Measurements from ENCODE around the gene WDR26. TPM values are rescaled to one million over a fixed set of nuclear protein-coding genes. Genes with fewer than 3 reads are reported as not detected.
A peak's percentile ranks its signal among the peaks of the same experiment; 100 is the strongest.

Gene WDR26
- total and polyA plus RNA-seq, 9 of the 15 experiments (the other 6 are each of a cell fraction or from before 2014, with no cell fraction given): 11.5 to 66.0 (median 39.8) TPM

GRCh38 chr1:224434691-224435317 lies at the start of gene WDR26 (continued):
- TF ChIP-seq, protein P1, sequence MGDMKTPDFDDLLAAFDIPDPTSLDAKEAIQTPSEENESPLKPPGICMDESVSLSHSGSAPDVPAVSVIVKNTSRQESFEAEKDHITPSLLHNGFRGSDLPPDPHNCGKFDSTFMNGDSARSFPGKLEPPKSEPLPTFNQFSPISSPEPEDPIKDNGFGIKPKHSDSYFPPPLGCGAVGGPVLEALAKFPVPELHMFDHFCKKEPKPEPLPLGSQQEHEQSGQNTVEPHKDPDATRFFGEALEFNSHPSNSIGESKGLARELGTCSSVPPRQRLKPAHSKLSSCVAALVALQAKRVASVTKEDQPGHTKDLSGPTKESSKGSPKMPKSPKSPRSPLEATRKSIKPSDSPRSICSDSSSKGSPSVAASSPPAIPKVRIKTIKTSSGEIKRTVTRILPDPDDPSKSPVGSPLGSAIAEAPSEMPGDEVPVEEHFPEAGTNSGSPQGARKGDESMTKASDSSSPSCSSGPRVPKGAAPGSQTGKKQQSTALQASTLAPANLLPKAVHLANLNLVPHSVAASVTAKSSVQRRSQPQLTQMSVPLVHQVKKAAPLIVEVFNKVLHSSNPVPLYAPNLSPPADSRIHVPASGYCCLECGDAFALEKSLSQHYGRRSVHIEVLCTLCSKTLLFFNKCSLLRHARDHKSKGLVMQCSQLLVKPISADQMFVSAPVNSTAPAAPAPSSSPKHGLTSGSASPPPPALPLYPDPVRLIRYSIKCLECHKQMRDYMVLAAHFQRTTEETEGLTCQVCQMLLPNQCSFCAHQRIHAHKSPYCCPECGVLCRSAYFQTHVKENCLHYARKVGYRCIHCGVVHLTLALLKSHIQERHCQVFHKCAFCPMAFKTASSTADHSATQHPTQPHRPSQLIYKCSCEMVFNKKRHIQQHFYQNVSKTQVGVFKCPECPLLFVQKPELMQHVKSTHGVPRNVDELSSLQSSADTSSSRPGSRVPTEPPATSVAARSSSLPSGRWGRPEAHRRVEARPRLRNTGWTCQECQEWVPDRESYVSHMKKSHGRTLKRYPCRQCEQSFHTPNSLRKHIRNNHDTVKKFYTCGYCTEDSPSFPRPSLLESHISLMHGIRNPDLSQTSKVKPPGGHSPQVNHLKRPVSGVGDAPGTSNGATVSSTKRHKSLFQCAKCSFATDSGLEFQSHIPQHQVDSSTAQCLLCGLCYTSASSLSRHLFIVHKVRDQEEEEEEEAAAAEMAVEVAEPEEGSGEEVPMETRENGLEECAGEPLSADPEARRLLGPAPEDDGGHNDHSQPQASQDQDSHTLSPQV (IDR thresholded peaks at IDR 0.05): peak; percentile 85
- TF ChIP-seq PPARD (CRISPR knock-in tag; IDR thresholded peaks at IDR 0.05): no peak
- no peak for TF ChIP-seq ZC3H11A (IDR thresholded peaks at IDR 0.05; ENCODE audit: low read depth, low read length)
- TF ChIP-seq SNRNP70 (optimal IDR thresholded peaks at IDR 0.05; ENCODE audit: low read depth, low read length): no peak
- peak; percentile 55; the same call in 1 of the 2 replicates for TF ChIP-seq ZBTB17 (CRISPR knock-in tag; IDR thresholded peaks at IDR 0.05)
- peak; percentile 47 for TF ChIP-seq POLR2H (tag; IDR thresholded peaks at IDR 0.05; ENCODE audit: low read depth)
- TF ChIP-seq FOXO4 (CRISPR knock-in tag; IDR thresholded peaks at IDR 0.05): peak; percentile 76; the same call in 1 of the 2 replicates
- no peak for TF ChIP-seq ARID3A (IDR thresholded peaks at IDR 0.05; ENCODE audit: borderline replicate concordance, low read depth, low read length)
- TF ChIP-seq MTA3 (IDR thresholded peaks at IDR 0.05; ENCODE audit: borderline replicate concordance): peak; percentile 86
- peak; percentile 59 to 94 (median 88) for TF ChIP-seq YY1 (IDR thresholded peaks at IDR 0.05; ENCODE audit: borderline replicate concordance in 1 of 3, control insufficient read depth in 1 of 3, extremely low read depth in 1 of 3, insufficient read depth in 3 of 3, insufficient read length in 1 of 3, insufficient replicate concordance in 2 of 3, low read depth in 1 of 3, low read length in 2 of 3)
- TF ChIP-seq KAT8 (IDR thresholded peaks at IDR 0.05; ENCODE audit: low read depth): no peak
- TF ChIP-seq NR2C1 (IDR thresholded peaks at IDR 0.05): no peak; the same call in 1 of the 2 replicates
- peak; percentile 62; the same call in 1 of the 2 replicates for TF ChIP-seq NR2C1 (tag; IDR thresholded peaks at IDR 0.05)
- TF ChIP-seq SOX6 (IDR thresholded peaks at IDR 0.05): peak; percentile 62
- TF ChIP-seq THRB (CRISPR knock-in tag; conservative IDR thresholded peaks at IDR 0.05): peak; percentile 81
- TF ChIP-seq GATA2 (CRISPR knock-in tag; IDR thresholded peaks at IDR 0.05): no peak
- TF ChIP-seq ELF1 (tag; IDR thresholded peaks at IDR 0.05): peak; percentile 72

Measured in K562 (cell line).